Small intestine (tissue), 16 donors: ENCODE data around the gene DNAJC7. TPM values are rescaled to one million over a fixed set of nuclear protein-coding genes. Genes with fewer than 3 reads are reported as not detected.
A peak's percentile ranks its signal among the peaks of the same experiment; 100 is the strongest.

Experiments
- DNase-seq, 2 donors: peaks; one replicate each; pipeline versions ENCODE4 v3.0.0 to v3.0.0-alpha.2; 2013
- FAIRE-seq: peaks from 2 replicates; lab custom pipeline; 2012; peaks lifted over from hg19 to GRCh38; lab: Jason Lieb, UNC
- H3K27ac ChIP-seq, 3 donors: one replicate each; pipeline ENCODE4 v1.5.1; 2013; ENCODE audit warnings: low read length in 2 of 3, mild to moderate bottlenecking in 2 of 3, control low read depth in 1 of 3, inconsistent platforms in 1 of 3, low read depth in 1 of 3, moderate library complexity in 1 of 3
- H3K27me3 ChIP-seq, 3 donors: one replicate each; pipeline ENCODE4 v1.6.1; 2013; ENCODE audit warnings: low read length in 3 of 3, inconsistent platforms in 1 of 3; ENCODE audit not compliant: control insufficient read depth in 3 of 3, insufficient read depth in 3 of 3
- H3K36me3 ChIP-seq, 3 donors: one replicate each; pipeline ENCODE4 v1.6.1; 2013; ENCODE audit warnings: low read length in 3 of 3, inconsistent platforms in 1 of 3, low read depth in 1 of 3, mild to moderate bottlenecking in 1 of 3, moderate library complexity in 1 of 3; ENCODE audit not compliant: control insufficient read depth in 3 of 3, insufficient read depth in 2 of 3
- H3K4me1 ChIP-seq, 3 donors: one replicate each; pipeline ENCODE4 v1.6.1; 2013; ENCODE audit warnings: low read length in 2 of 3, inconsistent platforms in 1 of 3, low read depth in 1 of 3, mild to moderate bottlenecking in 1 of 3, moderate library complexity in 1 of 3; ENCODE audit not compliant: control insufficient read depth in 3 of 3, insufficient read depth in 2 of 3
- H3K4me3 ChIP-seq, 3 donors: one replicate each; pipeline ENCODE4 v1.5.1; 2013; ENCODE audit warnings: low read length in 3 of 3, control low read depth in 1 of 3, inconsistent platforms in 1 of 3, low read depth in 1 of 3, mild to moderate bottlenecking in 1 of 3, moderate library complexity in 1 of 3
- H3K9me3 ChIP-seq, 2 donors: one replicate each; pipeline ENCODE4 v1.6.1; 2013; ENCODE audit warnings: low read depth in 1 of 2, low read length in 1 of 2; ENCODE audit not compliant: control insufficient read depth in 2 of 2, insufficient read depth in 1 of 2
- WGBS, 3 donors: extraction: QIAGEN DNeasy Blood & Tissue Kit; methylation state at CpG; one replicate each; pipeline ENCODE4 v1.1.7; 2013; 5-methylcytosine and 5-hydroxymethylcytosine counted together
- long read RNA-seq, 10 donors: transcript quantifications; one replicate each; lab custom pipeline, GENCODE V29; 2026
- polyA plus RNA-seq, 4 donors: library from polyadenylated mRNA; stranded (reverse) in 3 of 4; unstranded in 1 of 4; fragments of 200-250 nt in 3 of 4; fragments of 120-200 nt in 1 of 4; gene quantifications; one replicate each; pipeline versions ENCODE4 v1.2.1 to v1.2.3, GENCODE V29; 2013
- donor health status: healthy with polysubstance abuse.
- donor health status: control.
- donor health status: control.
- donor health status: Bipolar disorder and iron deficiency.
- donor health status: healthy.

The DNAJC7 gene, protein sequence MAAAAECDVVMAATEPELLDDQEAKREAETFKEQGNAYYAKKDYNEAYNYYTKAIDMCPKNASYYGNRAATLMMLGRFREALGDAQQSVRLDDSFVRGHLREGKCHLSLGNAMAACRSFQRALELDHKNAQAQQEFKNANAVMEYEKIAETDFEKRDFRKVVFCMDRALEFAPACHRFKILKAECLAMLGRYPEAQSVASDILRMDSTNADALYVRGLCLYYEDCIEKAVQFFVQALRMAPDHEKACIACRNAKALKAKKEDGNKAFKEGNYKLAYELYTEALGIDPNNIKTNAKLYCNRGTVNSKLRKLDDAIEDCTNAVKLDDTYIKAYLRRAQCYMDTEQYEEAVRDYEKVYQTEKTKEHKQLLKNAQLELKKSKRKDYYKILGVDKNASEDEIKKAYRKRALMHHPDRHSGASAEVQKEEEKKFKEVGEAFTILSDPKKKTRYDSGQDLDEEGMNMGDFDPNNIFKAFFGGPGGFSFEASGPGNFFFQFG
- 10 to 100 TPM; 70.0 to 91.2 (median 74.7) TPM for polyA plus RNA-seq
- long read RNA-seq, donor 1 = 0 reads
- long read RNA-seq, donor 2, transcript DNAJC7-217 (1 exons, 1,762 nt) = major isoform, 7 of 20 reads
- long read RNA-seq, donor 2, transcript DNAJC7-203 (14 exons, 2,022 nt) = minor isoform, 5 of 20 reads
- long read RNA-seq, donor 2, partial matches to known transcripts = 7 of 20 reads
- long read RNA-seq, donor 2, other reads (novel, unspliced or antisense) = 0 of 20 reads
- long read RNA-seq, donor 3, transcript DNAJC7-203 (14 exons, 2,022 nt) = minor isoform, 5 of 36 reads
- long read RNA-seq, donor 3, transcript DNAJC7-217 (1 exons, 1,762 nt) = major isoform, 19 of 36 reads
- long read RNA-seq, donor 3, partial matches to known transcripts = 11 of 36 reads
- long read RNA-seq, donor 3, other reads (novel, unspliced or antisense) = 0 of 36 reads
- long read RNA-seq, donor 4, partial matches to known transcripts = 0 of 1 reads
- long read RNA-seq, donor 4, other reads (novel, unspliced or antisense) = 0 of 1 reads
- long read RNA-seq, donor 5, transcript DNAJC7-217 (1 exons, 1,762 nt) = major isoform, 14 of 24 reads
- long read RNA-seq, donor 5, partial matches to known transcripts = 6 of 24 reads
- long read RNA-seq, donor 5, other reads (novel, unspliced or antisense) = 0 of 24 reads
- long read RNA-seq, donor 6, transcript DNAJC7-203 (14 exons, 2,022 nt) = major isoform, 8 of 18 reads
- long read RNA-seq, donor 6, partial matches to known transcripts = 5 of 18 reads
- long read RNA-seq, donor 6, other reads (novel, unspliced or antisense) = 0 of 18 reads
- long read RNA-seq, donor 7, transcript DNAJC7-203 (14 exons, 2,022 nt) = minor isoform, 16 of 76 reads
- long read RNA-seq, donor 7, transcript DNAJC7-217 (1 exons, 1,762 nt) = major isoform, 29 of 76 reads
- long read RNA-seq, donor 7, partial matches to known transcripts = 30 of 76 reads
- long read RNA-seq, donor 7, other reads (novel, unspliced or antisense) = 0 of 76 reads
- long read RNA-seq, donor 8, partial matches to known transcripts = 0 of 2 reads
- long read RNA-seq, donor 8, other reads (novel, unspliced or antisense) = 0 of 2 reads
- long read RNA-seq, donor 9, transcript DNAJC7-217 (1 exons, 1,762 nt) = major isoform, 6 of 7 reads
- long read RNA-seq, donor 9, partial matches to known transcripts = 0 of 7 reads
- long read RNA-seq, donor 9, other reads (novel, unspliced or antisense) = 0 of 7 reads
- long read RNA-seq, donor 10, transcript DNAJC7-203 (14 exons, 2,022 nt) = minor isoform, 7 of 45 reads
- long read RNA-seq, donor 10, transcript DNAJC7-217 (1 exons, 1,762 nt) = major isoform, 35 of 45 reads
- long read RNA-seq, donor 10, partial matches to known transcripts = 0 of 45 reads
- long read RNA-seq, donor 10, other reads (novel, unspliced or antisense) = 0 of 45 reads

DNA sequence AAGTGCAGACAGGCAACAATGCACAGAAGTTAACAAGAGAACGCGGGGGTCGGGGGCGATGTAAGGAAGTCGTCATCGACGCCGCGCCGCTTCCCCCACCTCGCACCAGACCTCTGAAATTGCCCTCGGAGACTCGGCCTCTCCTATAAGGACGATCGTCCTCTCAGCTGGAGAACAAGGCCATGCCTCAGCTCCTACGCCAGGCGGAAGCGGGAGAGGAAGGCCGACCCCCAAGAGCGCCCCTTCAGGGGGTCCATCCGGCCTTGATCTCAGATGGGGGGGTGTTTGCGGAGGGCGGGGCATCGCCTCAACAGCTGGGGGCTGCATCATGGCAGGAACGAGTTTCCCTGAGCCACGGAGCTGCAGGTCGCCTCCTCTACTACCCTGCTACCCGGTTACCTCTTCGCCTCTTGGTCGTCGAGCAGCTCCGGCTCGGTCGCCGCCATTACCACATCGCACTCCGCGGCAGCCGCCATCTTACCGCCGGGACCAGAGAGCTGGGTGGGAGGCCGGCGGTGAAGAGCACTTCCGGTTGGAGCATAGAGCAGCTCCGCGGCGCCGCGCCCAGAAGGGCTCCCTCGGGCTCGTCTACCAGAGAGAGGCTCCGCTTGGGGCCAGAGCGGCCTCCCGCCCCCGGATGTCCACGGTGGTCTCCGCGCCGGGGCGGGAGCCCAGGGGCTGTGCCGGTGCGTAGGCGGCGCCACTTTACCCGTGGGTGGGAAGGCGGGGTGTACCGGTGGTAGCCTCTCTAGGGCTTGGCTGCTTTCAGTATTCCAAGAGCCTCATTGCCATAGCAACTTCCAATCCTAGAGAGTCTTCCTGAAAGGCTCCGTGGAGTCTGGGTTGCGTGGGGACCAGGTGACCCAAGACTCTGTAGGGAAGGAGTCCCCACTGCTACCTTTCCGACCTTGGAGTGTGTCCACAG is at the start of gene DNAJC7:
TSS of gene DNAJC7 (minus strand) at position 499 of the 925 bp plus-strand sequence. CDS start at position 476, 23 bp downstream.
- 0 to 1% (median 0%) methylated on average over 44 to 70 of the region's 70 CpGs for WGBS, 3 donors
- Histone ChIP-seq H3K36me3 (peaks cover 0 to 24% (median 0%) of the 10 kb centered on the region in 3 donors), H3K4me3 (peak within 1 kb of the TSS; percentile 76 to 94 (median 84)), H3K4me1 (peaks cover 0 to 24% (median 3%) of the 10 kb centered on the region in 3 donors), H3K27ac (peak within 1 kb of the TSS; percentile 83 to 95 (median 95)), H3K9me3 (no peaks in the 10 kb centered on the region), H3K27me3 (no peaks in the 10 kb centered on the region)
- peak; percentile 92 to 96 for DNase-seq
- FAIRE-seq = no peak

DNA sequence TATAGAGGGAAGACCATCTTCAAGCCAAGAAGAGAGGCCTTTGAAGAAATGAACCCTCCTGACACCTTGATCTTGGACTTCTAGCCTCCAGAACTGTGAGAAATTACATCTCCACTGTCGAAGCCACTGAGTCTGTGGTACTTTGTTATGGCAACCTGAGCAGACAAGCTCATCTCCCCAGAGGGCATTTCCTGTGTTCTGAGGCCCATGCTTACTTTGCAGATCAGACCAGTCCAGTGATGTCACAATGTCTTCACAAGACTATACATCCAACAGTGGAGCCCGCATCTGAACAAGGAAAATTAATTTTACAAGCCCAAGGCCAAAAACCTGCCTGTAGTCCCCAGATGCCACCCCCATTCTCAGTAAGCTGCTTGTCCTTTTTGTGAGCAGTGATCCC is 48.0 kb upstream of the DNAJC7 start:
- Histone ChIP-seq H3K4me1 (peaks cover 0 to 11% (median 0%) of the 10 kb centered on the region in 3 donors), H3K27ac (no peak overlapping the region), H3K36me3 (no peaks in the 10 kb centered on the region), H3K4me3 (no peak overlapping the region), H3K27me3 (peaks cover 0 to 7% (median 0%) of the 10 kb centered on the region in 3 donors), H3K9me3 (no peaks in the 10 kb centered on the region)
- DNase-seq (no peak), FAIRE-seq (no peak)
- 59 to 74% (median 65%) methylated on average over 2 of the region's 2 CpGs for WGBS, 3 donors

DNA sequence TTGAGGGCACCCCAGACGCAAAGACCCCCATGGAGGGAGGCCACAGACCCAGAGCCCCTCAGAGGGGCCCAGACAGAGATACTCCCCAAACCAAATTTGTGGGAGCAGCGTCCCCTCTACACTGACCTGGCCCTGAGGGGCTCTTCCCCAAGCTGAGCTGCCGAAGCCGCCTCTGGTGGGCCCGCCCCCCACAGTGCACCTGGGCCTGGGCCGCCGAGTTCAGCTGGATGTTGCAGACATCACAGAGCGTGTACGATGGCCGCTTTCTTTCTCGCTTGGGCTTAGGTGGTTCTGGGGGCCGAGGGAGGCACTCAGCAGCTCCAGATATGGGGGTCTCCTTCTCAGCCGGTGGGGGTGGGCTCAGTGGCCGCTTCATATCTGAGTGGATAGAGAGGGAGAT is 45.4 kb upstream of the DNAJC7 start:
- DNase-seq = no peak
- Histone ChIP-seq H3K27ac (no peak overlapping the region), H3K36me3 (no peaks in the 10 kb centered on the region), H3K27me3 (peaks cover 0 to 11% (median 0%) of the 10 kb centered on the region in 3 donors), H3K4me3 (no peak overlapping the region), H3K9me3 (no peaks in the 10 kb centered on the region), H3K4me1 (peaks cover 0 to 4% (median 0%) of the 10 kb centered on the region in 3 donors)
- FAIRE-seq = no peak
- 87 to 92% (median 89%) methylated on average over 14 of the region's 14 CpGs for WGBS, 3 donors

DNA sequence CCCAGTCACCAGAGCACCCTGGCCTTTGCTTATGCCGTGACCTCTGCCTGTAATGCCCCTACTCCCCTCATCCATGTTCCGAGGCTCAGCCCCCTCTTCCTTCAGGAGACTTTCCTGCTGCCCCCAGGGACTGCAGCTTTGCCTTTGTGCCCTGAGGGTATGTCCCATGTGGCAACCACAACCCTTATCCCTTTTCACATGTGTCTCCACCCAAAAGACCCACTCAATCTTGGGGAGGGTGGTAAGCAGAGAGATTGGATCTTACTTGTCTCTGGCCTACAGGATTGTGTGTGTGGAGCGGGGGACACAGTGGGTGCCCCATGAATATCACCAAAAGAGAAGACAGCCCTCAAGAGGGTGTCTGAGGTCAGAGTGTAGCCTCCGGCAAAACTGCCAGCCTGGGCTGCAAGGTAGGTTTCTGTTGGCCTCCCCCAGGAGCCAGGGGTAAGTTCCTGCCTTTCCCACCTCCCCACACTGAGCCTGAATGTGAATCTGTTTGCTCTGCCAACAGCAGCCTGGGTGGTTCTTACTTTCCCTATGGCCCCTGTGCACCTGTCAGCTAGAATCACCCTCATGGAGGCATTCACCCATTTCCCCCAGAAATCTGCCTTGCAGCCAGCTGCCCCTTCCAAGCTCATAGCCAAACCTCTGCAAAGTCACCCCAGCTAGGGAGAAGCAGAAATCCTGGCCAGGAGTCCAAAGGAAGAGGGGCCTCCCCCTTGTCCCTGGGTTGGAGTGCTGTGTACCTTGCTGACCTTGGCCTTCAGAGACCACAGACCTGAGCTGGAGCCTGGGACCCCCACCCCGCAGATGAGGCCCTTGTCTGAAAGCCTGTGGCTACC is 44.6 kb upstream of the DNAJC7 start:
- H3K27me3 ChIP-seq = peaks cover 0 to 11% (median 3%) of the 10 kb centered on the region in 3 donors
- 72 to 73% (median 73%) methylated on average over 5 of the region's 5 CpGs for WGBS, 3 donors
- DNase-seq = no peak

DNA sequence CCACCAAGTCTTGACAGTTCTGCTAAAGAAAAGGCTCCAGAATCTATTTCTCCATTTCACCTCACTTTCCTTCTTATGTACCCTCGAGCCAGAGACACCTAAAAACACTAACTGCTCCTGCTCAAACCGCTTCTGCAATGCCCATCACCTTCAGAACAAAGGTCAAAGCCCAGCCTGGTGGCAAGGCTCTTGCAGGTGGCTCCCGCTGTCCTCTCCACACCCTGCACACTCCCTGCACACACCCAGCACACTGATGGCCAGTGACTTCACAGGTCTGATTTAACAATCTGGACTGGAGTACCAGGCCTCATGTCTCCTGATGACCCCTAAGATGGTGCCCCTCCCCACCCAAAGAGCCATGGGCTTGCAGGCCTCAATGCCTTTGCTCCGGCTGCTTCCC is 43.0 kb upstream of the DNAJC7 start:
- peak in 1 of 2 donors; percentile 54 for DNase-seq
- Histone ChIP-seq H3K4me1 (no peaks in the 10 kb centered on the region), H3K9me3 (no peaks in the 10 kb centered on the region), H3K27me3 (peaks cover 0 to 21% (median 3%) of the 10 kb centered on the region in 3 donors), H3K36me3 (no peaks in the 10 kb centered on the region), H3K4me3 (no peak overlapping the region), H3K27ac (no peak overlapping the region)
- WGBS, 3 donors = 33 to 62% (median 50%) methylated on average over 4 of the region's 4 CpGs
- FAIRE-seq = no peak

More for the DNA sequence above, 44.6 kb upstream of the DNAJC7 start:
- H3K4me1 ChIP-seq = no peaks in the 10 kb centered on the region
- no peaks in the 10 kb centered on the region for H3K9me3 ChIP-seq
- no peak overlapping the region for H3K4me3 ChIP-seq
- no peak overlapping the region for H3K27ac ChIP-seq
- FAIRE-seq = no peak
- no peaks in the 10 kb centered on the region for H3K36me3 ChIP-seq

DNA sequence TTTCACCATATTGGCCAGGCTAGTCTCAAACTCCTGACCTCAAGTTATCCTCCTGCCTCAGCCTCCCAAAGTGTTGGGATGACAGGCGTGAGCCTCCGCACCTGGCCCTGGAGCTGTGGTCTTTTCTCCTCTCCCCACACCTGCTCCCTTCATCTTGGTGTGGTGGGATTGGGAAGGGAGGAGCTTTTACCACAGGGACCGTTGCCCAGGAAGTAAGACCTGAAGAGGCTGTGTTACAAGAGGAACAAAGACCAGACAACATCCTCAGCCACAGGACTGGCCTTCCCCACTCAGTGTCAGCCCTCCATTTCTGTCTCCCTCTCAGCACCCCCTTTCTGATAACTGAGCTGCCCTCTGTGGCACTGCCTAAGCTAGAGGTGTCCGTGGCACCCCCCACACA is 42.6 kb upstream of the DNAJC7 start:
- no peak for FAIRE-seq
- WGBS, 3 donors = 58 to 63% (median 59%) methylated on average over 4 of the region's 4 CpGs
- no peaks in the 10 kb centered on the region for H3K36me3 ChIP-seq
- H3K27me3 ChIP-seq = peaks cover 0 to 25% (median 3%) of the 10 kb centered on the region in 3 donors
- H3K9me3 ChIP-seq = no peaks in the 10 kb centered on the region
- H3K4me1 ChIP-seq = no peaks in the 10 kb centered on the region
- H3K27ac ChIP-seq = no peak overlapping the region
- no peak for DNase-seq
- no peak overlapping the region for H3K4me3 ChIP-seq
